GM12801 (cell line): Measurements from ENCODE around the gene BCR.

Experiments
- CTCF ChIP-seq: IDR thresholded peaks from one replicate; pipeline ENCODE4 v1.5.1; 2011; ENCODE audit warnings: control low read depth; ENCODE audit not compliant: insufficient read length; ENCODE audit errors: extremely low read depth

Gene BCR

GRCh38 chr22:23263651-23264555 is 83.6 kb downstream of the BCR start:
- TF ChIP-seq CTCF: no peak

- TF ChIP-seq CTCF: no peak
Observed at GRCh38 chr22:23264610-23265367, 84.5 kb downstream of the BCR start.

GRCh38 chr22:23265368-23265700 is 85.0 kb downstream of the BCR start:
- TF ChIP-seq CTCF: no peak

- TF ChIP-seq CTCF: no peak
Observed at GRCh38 chr22:23266780-23267179, 86.5 kb downstream of the BCR start.

GRCh38 chr22:23267226-23268043 is 87.1 kb downstream of the BCR start:
- TF ChIP-seq CTCF: no peak

GRCh38 chr22:23268139-23268712 is 87.9 kb downstream of the BCR start:
- TF ChIP-seq CTCF: no peak
